Neural cell (in vitro differentiated cells): ENCODE measurements around the gene DOCK10. TPM values are rescaled to one million over a fixed set of nuclear protein-coding genes. Genes with fewer than 3 reads are reported as not detected.

ENCODE experiments used
- H2AFZ ChIP-seq: fragments of 200-600, 300-800 bp; sonication (generic), shearing (Covaris generic); 2 replicates; pipeline ENCODE4 v1.6.0; 2014; ENCODE audit warnings: low read depth, mild to moderate bottlenecking, antibody characterized with exemption, low read length, moderate library complexity
- H3F3A ChIP-seq: fragments of 200-600 bp; shearing (Covaris generic); 2 replicates; pipeline ENCODE4 v1.6.1; 2016; ENCODE audit warnings: mild to moderate bottlenecking, moderate library complexity, mixed read lengths, antibody characterized with exemption, low read length; ENCODE audit not compliant: insufficient read depth, poor library complexity, severe bottlenecking
- H3K27ac ChIP-seq: fragments of 200-600, 300-800 bp; sonication (generic), shearing (Covaris generic); 2 replicates; pipeline ENCODE4 v1.5.1; 2014; ENCODE audit warnings: mild to moderate bottlenecking, low read length, moderate library complexity
- H3K27me3 ChIP-seq: fragments of 300-800, 200-600 bp; sonication (generic), shearing (Covaris generic); 2 replicates; pipeline ENCODE4 v1.6.0; 2014; ENCODE audit warnings: mild to moderate bottlenecking, low read depth, low read length, moderate library complexity; ENCODE audit not compliant: insufficient read depth
- H3K36me3 ChIP-seq: fragments of 300-800, 200-600 bp; sonication (generic), shearing (Covaris generic); 2 replicates; pipeline ENCODE4 v1.5.1; 2014; ENCODE audit warnings: mild to moderate bottlenecking, antibody characterized with exemption, low read length, moderate library complexity; ENCODE audit not compliant: insufficient read depth
- H3K4me2 ChIP-seq: fragments of 300-800, 200-600 bp; sonication (generic), shearing (Covaris generic); 2 replicates; pipeline ENCODE4 v1.6.0; 2014; ENCODE audit warnings: mild to moderate bottlenecking, low read length
- H3K4me3 ChIP-seq: fragments of 300-800, 200-600 bp; sonication (generic), shearing (Covaris generic); 2 replicates; pipeline ENCODE4 v1.5.1; 2014; ENCODE audit warnings: mild to moderate bottlenecking, low read length, moderate library complexity
- H3K79me2 ChIP-seq: fragments of 200-600 bp; shearing (Covaris generic); replicated peaks from 2 replicates; pipeline ENCODE4 v1.6.0; 2014; ENCODE audit warnings: mild to moderate bottlenecking, low read length, moderate library complexity; ENCODE audit not compliant: insufficient read depth
- H3K9ac ChIP-seq: fragments of 300-800, 200-600 bp; sonication (generic), shearing (Covaris generic); 2 replicates; pipeline ENCODE4 v1.6.1; 2016; ENCODE audit warnings: mild to moderate bottlenecking, low read length, mixed read lengths
- H3K9me2 ChIP-seq: fragments of 200-600 bp; shearing (Covaris generic); 2 replicates; pipeline ENCODE4 v1.6.1; 2016; ENCODE audit warnings: mild to moderate bottlenecking, low read length, mixed read lengths; ENCODE audit not compliant: insufficient read depth
- H3K9me3 ChIP-seq: fragments of 200-600, 300-800 bp; sonication (generic), shearing (Covaris generic); 2 replicates; pipeline ENCODE4 v1.6.1; 2016; ENCODE audit warnings: mild to moderate bottlenecking, mixed run types, low read length, moderate library complexity, mixed read lengths
- H4K20me1 ChIP-seq: fragments of 200-600 bp; shearing (Covaris generic); 2 replicates; pipeline ENCODE4 v1.6.1; 2016; ENCODE audit warnings: mild to moderate bottlenecking, mixed run types; ENCODE audit not compliant: insufficient read depth
- CTCF ChIP-seq: fragments of 450-650 bp; IDR thresholded peaks from 2 replicates; pipeline ENCODE4 v1.5.1; 2014; ENCODE audit warnings: antibody characterized with exemption, mild to moderate bottlenecking, moderate library complexity; ENCODE audit not compliant: poor library complexity, severe bottlenecking
- EP300 ChIP-seq: fragments of 450-650 bp; conservative IDR thresholded peaks from 2 replicates; pipeline ENCODE4 v1.6.1; 2014; ENCODE audit warnings: antibody characterized with exemption, mild to moderate bottlenecking, moderate library complexity; ENCODE audit not compliant: poor library complexity, severe bottlenecking
- EZH2 ChIP-seq: fragments of 200-600, 300-800 bp; shearing (Covaris generic), sonication (generic); IDR thresholded peaks from 2 replicates; pipeline ENCODE4 v1.6.1; 2014; ENCODE audit warnings: antibody characterized with exemption, low read length, borderline replicate concordance, mild to moderate bottlenecking; ENCODE audit not compliant: insufficient read depth, poor library complexity, severe bottlenecking
- MXI1 ChIP-seq: fragments of 450-650 bp; conservative IDR thresholded peaks from 2 replicates; pipeline ENCODE4 v1.6.1; 2014; ENCODE audit warnings: antibody characterized with exemption, mild to moderate bottlenecking; ENCODE audit not compliant: poor library complexity, severe bottlenecking
- POLR2AphosphoS5 ChIP-seq: IDR thresholded peaks from 2 replicates; pipeline ENCODE4 v1.6.1; 2012
- RAD21 ChIP-seq: fragments of 450-650 bp; conservative IDR thresholded peaks from 2 replicates; pipeline ENCODE4 v1.6.1; 2014; ENCODE audit warnings: antibody characterized with exemption, mild to moderate bottlenecking, moderate library complexity
- REST ChIP-seq: IDR thresholded peaks from 2 replicates; pipeline ENCODE4 v1.6.1; 2012; ENCODE audit warnings: borderline replicate concordance
- SMC3 ChIP-seq: fragments of 450-650 bp; conservative IDR thresholded peaks from 2 replicates; pipeline ENCODE4 v1.6.1; 2014; ENCODE audit warnings: antibody characterized with exemption, mild to moderate bottlenecking, moderate library complexity; ENCODE audit not compliant: poor library complexity
- TAF1 ChIP-seq: IDR thresholded peaks from 2 replicates; pipeline ENCODE4 v1.6.1; 2012; ENCODE audit warnings: low read depth
- polyA plus RNA-seq: library from polyadenylated mRNA; depleted of rRNA; stranded (reverse); fragments of >200 nt; gene quantifications from 2 replicates; pipeline ENCODE4 v1.2.3, GENCODE V29; 2014

Gene DOCK10
- polyA plus RNA-seq, 1 donor from 2014 or later, result 0.37 TPM

DNA sequence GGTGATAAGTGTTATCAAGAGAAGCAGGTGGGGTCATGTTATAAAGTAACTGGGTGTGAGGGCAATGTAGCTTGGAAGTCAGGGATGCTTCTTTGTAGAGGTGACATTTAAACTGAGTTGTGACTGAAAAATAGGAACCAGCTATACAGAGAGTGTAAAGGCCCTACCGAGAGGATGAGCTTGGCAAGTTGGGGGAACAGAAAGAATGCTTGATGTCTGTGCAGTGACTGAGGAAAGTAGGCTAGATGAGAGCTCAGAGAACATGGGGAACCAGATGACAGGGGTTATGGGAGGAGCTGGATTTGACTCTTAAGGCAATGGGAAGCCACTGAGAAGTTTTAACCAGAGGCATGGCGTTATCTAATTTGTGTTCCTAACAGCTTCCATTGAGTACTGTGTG, 115.3 kb downstream of the DOCK10 start:
- no peaks in the 10 kb centered on the region for H3K79me2 ChIP-seq
- H4K20me1 ChIP-seq, result no peaks in the 10 kb centered on the region
- no peaks in the 10 kb centered on the region for H3K9me2 ChIP-seq
- H3F3A ChIP-seq, result no peaks in the 10 kb centered on the region
- H3K36me3 ChIP-seq, result no peaks in the 10 kb centered on the region
- no peak overlapping the region for H3K9ac ChIP-seq
- no peak overlapping the region for H3K4me2 ChIP-seq
- no peak overlapping the region for H2AFZ ChIP-seq
- no peak for TF ChIP-seq RAD21
- TF ChIP-seq MXI1, result no peak
- TF ChIP-seq REST, result no peak
- TF ChIP-seq CTCF, result no peak
- TF ChIP-seq EZH2, result no peak
- no peak for TF ChIP-seq EP300
- no peak for TF ChIP-seq TAF1
- TF ChIP-seq POLR2AphosphoS5, result no peak
- no peak for TF ChIP-seq SMC3
- no peaks in the 10 kb centered on the region for H3K9me3 ChIP-seq
- no peaks in the 10 kb centered on the region for H3K27me3 ChIP-seq
- H3K4me3 ChIP-seq, result no peak overlapping the region
- no peak overlapping the region for H3K27ac ChIP-seq

- TF ChIP-seq RAD21, result no peak
- Histone ChIP-seq H4K20me1 (no peaks in the 10 kb centered on the region), H3K79me2 (no peaks in the 10 kb centered on the region), H3F3A (no peaks in the 10 kb centered on the region), H3K36me3 (no peaks in the 10 kb centered on the region), H3K9me3 (no peaks in the 10 kb centered on the region), H2AFZ (no peak overlapping the region), H3K9ac (no peak overlapping the region), H3K9me2 (no peaks in the 10 kb centered on the region), H3K4me3 (no peak overlapping the region), H3K27ac (no peak overlapping the region), H3K27me3 (no peaks in the 10 kb centered on the region), H3K4me2 (no peak overlapping the region)
Measured at GRCh38 chr2:224925810-224926100, 116.5 kb downstream of the DOCK10 start.
